K562 (cell line): ENCODE results near the gene SIGLEC9. TPM values are rescaled to one million over a fixed set of nuclear protein-coding genes. Genes with fewer than 3 reads are reported as not detected.

ENCODE experiments used
- EP400 ChIP-seq: fragments of 450-650 bp; IDR thresholded peaks from 2 replicates; pipeline ENCODE4 v1.6.1; 2017; ENCODE audit warnings: antibody characterized with exemption, mild to moderate bottlenecking, moderate library complexity
- ETS1 ChIP-seq: conservative IDR thresholded peaks from 2 replicates; pipeline ENCODE4 v1.6.1; 2011; ENCODE audit warnings: low read depth, mild to moderate bottlenecking, low read length; ENCODE audit not compliant: control insufficient read depth
- HBP1 ChIP-seq: fragments of 450-650 bp; formaldehyde crosslinking; IDR thresholded peaks from 2 replicates; pipeline ENCODE4 v1.4.0; 2022; ENCODE audit warnings: missing genetic modification characterization
- ID3 ChIP-seq, 2 experiments: fragments of 250-450 bp in 1 of 2; fragments of 450-650 bp in 1 of 2; sonication (Bioruptor Pico) in 1 of 2; IDR thresholded peaks; 2 replicates each; pipeline versions ENCODE4 v1.6.1 to v1.8.0; 2016 to 2021; ENCODE audit warnings: mild to moderate bottlenecking in 2 of 2, moderate library complexity in 2 of 2, missing compliant biosample characterization in 1 of 2, missing genetic modification characterization in 1 of 2
- POLR3A ChIP-seq: IDR thresholded peaks from 2 replicates; pipeline ENCODE4 v1.6.1; 2011; ENCODE audit warnings: borderline replicate concordance, mild to moderate bottlenecking, moderate library complexity; ENCODE audit not compliant: insufficient read length, insufficient read depth; ENCODE audit errors: extremely low read depth
- RAD21 ChIP-seq, 2 experiments: fragments of 250-450 bp in 1 of 2; fragments of 450-650 bp in 1 of 2; sonication (Bioruptor Pico) in 1 of 2; formaldehyde crosslinking in 1 of 2; IDR thresholded peaks in 1 of 2; conservative IDR thresholded peaks in 1 of 2; 2 replicates each; pipeline versions ENCODE4 v1.4.0 to v1.8.0; 2020 to 2022; ENCODE audit warnings: mild to moderate bottlenecking in 2 of 2, moderate library complexity in 1 of 2
- SIN3B ChIP-seq: fragments of 450-650 bp; IDR thresholded peaks from 2 replicates; pipeline ENCODE4 v1.6.1; 2017; ENCODE audit warnings: low read depth, mild to moderate bottlenecking, moderate library complexity
- TCF3 ChIP-seq: sonication (generic); formaldehyde crosslinking; IDR thresholded peaks from 2 replicates; pipeline ENCODE4 v1.4.0; 2020; ENCODE audit warnings: mild to moderate bottlenecking, missing genetic modification reagents
- ZNF143 ChIP-seq: sonication (generic); formaldehyde crosslinking; IDR thresholded peaks from 2 replicates; pipeline ENCODE4 v1.9.0; 2022; ENCODE audit warnings: mild to moderate bottlenecking, missing genetic modification reagents
- ZNF146 ChIP-seq: IDR thresholded peaks from one replicate; pipeline ENCODE4 v1.6.1; 2018; ENCODE audit warnings: missing compliant biosample characterization; ENCODE audit not compliant: unreplicated experiment
- ZNF263 ChIP-seq: sonication (generic); formaldehyde crosslinking; IDR thresholded peaks from 2 replicates; pipeline ENCODE4 v1.8.0; 2022; ENCODE audit warnings: mild to moderate bottlenecking, missing genetic modification reagents, borderline replicate concordance
- ZNF280B ChIP-seq: fragments of 250-450 bp; sonication (Bioruptor Pico); IDR thresholded peaks from 2 replicates; pipeline ENCODE4 v1.5.1; 2021; ENCODE audit warnings: mild to moderate bottlenecking
- ZNF436 ChIP-seq: fragments of 250-450, 450-650 bp; sonication (Bioruptor Pico); formaldehyde crosslinking; IDR thresholded peaks from 2 replicates; pipeline ENCODE4 v1.7.0; 2020; ENCODE audit warnings: mild to moderate bottlenecking
- ZNF449 ChIP-seq: fragments of 250-450 bp; sonication (Bioruptor Pico); IDR thresholded peaks from 2 replicates; pipeline ENCODE4 v1.8.0; 2022; ENCODE audit warnings: moderate library complexity, mild to moderate bottlenecking, inconsistent platforms
- polyA plus RNA-seq, 8 experiments: library from polyadenylated mRNA; depleted of rRNA in 4 of 8; stranded (reverse) in 5 of 8; unstranded in 3 of 8; fragments of >200 nt; fragmentation: Nextera tagmentation in 2 of 8; fragmentation: Illumina TruSeq in 1 of 8; extraction: Ambion mirVana in 2 of 8; extraction: Trizol in 1 of 8; gene quantifications; 2 replicates each; pipeline versions ENCODE4 v1.2.1 to v1.2.3, GENCODE V29; 2011 to 2014; ENCODE audit warnings: inconsistent platforms in 1 of 8, missing spikeins in 1 of 8
- total RNA-seq, 7 experiments: library from RNA; depleted of rRNA in 6 of 7; stranded (reverse); fragments of >200 nt in 6 of 7; fragmentation: Illumina TruSeq in 2 of 7; extraction: Trizol in 2 of 7; gene quantifications; 2 replicates each; pipeline versions ENCODE4 v1.2.1 to v1.2.3, GENCODE V29; 2011 to 2021; ENCODE audit warnings: low replicate concordance in 1 of 7
- TF ChIP-seq, protein P1 (sequence below): sonication (generic); formaldehyde crosslinking; IDR thresholded peaks from 2 replicates; pipeline ENCODE4 v1.8.1; 2023; ENCODE audit warnings: mild to moderate bottlenecking, missing genetic modification reagents

SIGLEC9 gene
- total and polyA plus RNA-seq, 9 of the 15 experiments (the other 6 are each of a cell fraction or from before 2014, with no cell fraction given) = 0.09 to 0.34 (median 0.22) TPM; not detected in 4

GRCh38 chr19:51108066-51108804 lies 16.5 kb upstream of the SIGLEC9 start, which contains the start of gene CTU1 (continued):
- TF ChIP-seq, protein P1, sequence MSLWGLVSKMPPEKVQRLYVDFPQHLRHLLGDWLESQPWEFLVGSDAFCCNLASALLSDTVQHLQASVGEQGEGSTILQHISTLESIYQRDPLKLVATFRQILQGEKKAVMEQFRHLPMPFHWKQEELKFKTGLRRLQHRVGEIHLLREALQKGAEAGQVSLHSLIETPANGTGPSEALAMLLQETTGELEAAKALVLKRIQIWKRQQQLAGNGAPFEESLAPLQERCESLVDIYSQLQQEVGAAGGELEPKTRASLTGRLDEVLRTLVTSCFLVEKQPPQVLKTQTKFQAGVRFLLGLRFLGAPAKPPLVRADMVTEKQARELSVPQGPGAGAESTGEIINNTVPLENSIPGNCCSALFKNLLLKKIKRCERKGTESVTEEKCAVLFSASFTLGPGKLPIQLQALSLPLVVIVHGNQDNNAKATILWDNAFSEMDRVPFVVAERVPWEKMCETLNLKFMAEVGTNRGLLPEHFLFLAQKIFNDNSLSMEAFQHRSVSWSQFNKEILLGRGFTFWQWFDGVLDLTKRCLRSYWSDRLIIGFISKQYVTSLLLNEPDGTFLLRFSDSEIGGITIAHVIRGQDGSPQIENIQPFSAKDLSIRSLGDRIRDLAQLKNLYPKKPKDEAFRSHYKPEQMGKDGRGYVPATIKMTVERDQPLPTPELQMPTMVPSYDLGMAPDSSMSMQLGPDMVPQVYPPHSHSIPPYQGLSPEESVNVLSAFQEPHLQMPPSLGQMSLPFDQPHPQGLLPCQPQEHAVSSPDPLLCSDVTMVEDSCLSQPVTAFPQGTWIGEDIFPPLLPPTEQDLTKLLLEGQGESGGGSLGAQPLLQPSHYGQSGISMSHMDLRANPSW (CRISPR knock-in tag) = no peak
- TF ChIP-seq RAD21 (CRISPR knock-in tag; conservative IDR thresholded peaks at IDR 0.05 in 1 of 2, IDR thresholded peaks at IDR 0.05 in 1 of 2) (no peak), SIN3B (peak; percentile 29; the same call in 1 of the 2 replicates), ETS1 (peak; percentile 99), ZNF280B (CRISPR knock-in tag) (no peak), EP400 (peak; percentile 98), POLR3A (no peak), ZNF143 (peak; percentile 96), HBP1 (CRISPR knock-in tag) (no peak; the same call in 1 of the 2 replicates), ZNF449 (no peak), TCF3 (CRISPR knock-in tag) (peak; percentile 60; the same call in 1 of the 2 replicates), ZNF263 (CRISPR knock-in tag) (peak; percentile 19), ZNF146 (no peak), ZNF436 (CRISPR knock-in tag) (no peak), ID3 (CRISPR knock-in tag; IDR thresholded peaks at IDR 0.05) (no peak), ID3 (tag; IDR thresholded peaks at IDR 0.05) (no peak)
